Measurements from ENCODE around the gene NUBPL. TPM values are rescaled to one million over a fixed set of nuclear protein-coding genes. Genes with fewer than 3 reads are reported as not detected.

NUBPL gene
- total and polyA plus RNA-seq, 12 donors, result 3.6 to 27.3 (median 16.9) TPM

GRCh38 chr14:31692376-31692781, 131.2 kb downstream of the NUBPL start:
- Histone ChIP-seq H3K4me3 (no peak overlapping the region), H3K9me3 (replicated peaks in 1 of 3) (no peaks in the 10 kb centered on the region), H3K4me1 (replicated peaks in 1 of 2) (no peaks in the 10 kb centered on the region), H3K27ac (no peak overlapping the region), H3K27me3 (no peaks in the 10 kb centered on the region), H3K36me3 (replicated peaks in 1 of 2) (no peaks in the 10 kb centered on the region)
- TF ChIP-seq CTCF (IDR thresholded peaks at IDR 0.05), result no peak
- no peak for TF ChIP-seq POLR2A (IDR thresholded peaks at IDR 0.05)
- intact Hi-C loops (cut with DNase I), result no loop called here
- WGBS, 4 donors, result 74 to 97% (median 84%) methylated on average over 1 of the region's 1 CpG
- DNase-seq, result no peak

GRCh38 chr14:31696378-31696777, 135.2 kb downstream of the NUBPL start:
- 42 to 52% (median 46%) methylated on average over 4 of the region's 4 CpGs for WGBS, 4 donors
- no peak for DNase-seq
- TF ChIP-seq CTCF (IDR thresholded peaks at IDR 0.05) (no peak), POLR2A (IDR thresholded peaks at IDR 0.05) (no peak)
- intact Hi-C loops (cut with DNase I), result no loop called here
- no peak overlapping the region for H3K4me3 ChIP-seq
- H3K4me1 ChIP-seq (replicated peaks in 1 of 2), result no peaks in the 10 kb centered on the region
- no peaks in the 10 kb centered on the region for H3K36me3 ChIP-seq (replicated peaks in 1 of 2)
- no peaks in the 10 kb centered on the region for H3K9me3 ChIP-seq (replicated peaks in 1 of 3)
- H3K27ac ChIP-seq, result no peak overlapping the region
- no peaks in the 10 kb centered on the region for H3K27me3 ChIP-seq

GRCh38 chr14:31699809-31700208, 138.6 kb downstream of the NUBPL start:
- no peaks in the 10 kb centered on the region for H3K4me1 ChIP-seq (replicated peaks in 1 of 2)

GRCh38 chr14:31700282-31701074, 139.3 kb downstream of the NUBPL start:
- 91 to 96% (median 93%) methylated on average over 15 to 35 of the region's 35 CpGs for WGBS, 4 donors
- no peak for DNase-seq
- Histone ChIP-seq H3K36me3 (replicated peaks in 1 of 2) (no peaks in the 10 kb centered on the region), H3K27ac (no peak overlapping the region), H3K27me3 (no peaks in the 10 kb centered on the region), H3K4me1 (replicated peaks in 1 of 2) (no peaks in the 10 kb centered on the region), H3K4me3 (no peak overlapping the region), H3K9me3 (replicated peaks in 1 of 3) (no peaks in the 10 kb centered on the region)
- TF ChIP-seq CTCF (IDR thresholded peaks at IDR 0.05), result no peak
- no peak for TF ChIP-seq POLR2A (IDR thresholded peaks at IDR 0.05)
- intact Hi-C loops (cut with DNase I), result no loop called here

More at GRCh38 chr14:31699809-31700208, 138.6 kb downstream of the NUBPL start:
- no peaks in the 10 kb centered on the region for H3K36me3 ChIP-seq (replicated peaks in 1 of 2)
- no peak overlapping the region for H3K4me3 ChIP-seq
- H3K27ac ChIP-seq, result no peak overlapping the region
- H3K27me3 ChIP-seq, result no peaks in the 10 kb centered on the region
- TF ChIP-seq POLR2A (IDR thresholded peaks at IDR 0.05), result no peak
- TF ChIP-seq CTCF (IDR thresholded peaks at IDR 0.05), result no peak
- H3K9me3 ChIP-seq (replicated peaks in 1 of 3), result no peaks in the 10 kb centered on the region
- intact Hi-C loops (cut with DNase I), result no loop called here
- no peak for DNase-seq

All from adrenal gland (tissue), 12 donors.